Prostate gland (tissue), 2 donors: ENCODE results near the gene PIP5K1C.

Experiments used
- POLR2A ChIP-seq: fragments of 450-650 bp; IDR thresholded peaks from one replicate; pipeline ENCODE4 v1.6.1; 2016; ENCODE audit warnings: antibody characterized with exemption, mild to moderate bottlenecking
- TF ChIP-seq, protein P1 (sequence below), 4 experiments: fragments of 200-600 bp in 2 of 4; fragments of 450-650 bp in 2 of 4; sonication (generic) in 2 of 4; IDR thresholded peaks; 1 replicate in 3 of 4; 2 replicates in 1 of 4; pipeline ENCODE4 v1.5.1; 2016 to 2019; ENCODE audit warnings: antibody characterized with exemption in 4 of 4, mild to moderate bottlenecking in 2 of 4, moderate library complexity in 2 of 4

DNA sequence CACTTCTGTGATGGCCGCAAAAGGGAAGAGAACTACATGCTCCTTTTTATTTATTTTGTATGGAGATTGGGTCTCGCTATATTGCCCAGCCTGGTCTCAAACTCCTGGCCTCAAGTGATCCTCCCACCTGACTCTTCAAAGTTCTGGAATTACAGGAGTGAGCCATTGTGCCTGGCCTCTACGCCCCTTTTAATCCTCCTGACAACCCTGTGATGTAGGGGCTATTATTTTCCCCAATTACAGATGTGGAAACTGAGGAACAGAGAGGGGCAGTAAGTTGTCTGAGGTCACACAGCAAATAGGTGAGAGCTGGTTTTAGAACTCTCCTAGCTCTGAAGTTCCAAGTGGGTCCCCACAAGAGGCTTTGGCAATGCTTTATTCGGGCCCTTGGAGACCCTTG lies 19.6 kb upstream of the PIP5K1C start:
- TF ChIP-seq, protein P1, sequence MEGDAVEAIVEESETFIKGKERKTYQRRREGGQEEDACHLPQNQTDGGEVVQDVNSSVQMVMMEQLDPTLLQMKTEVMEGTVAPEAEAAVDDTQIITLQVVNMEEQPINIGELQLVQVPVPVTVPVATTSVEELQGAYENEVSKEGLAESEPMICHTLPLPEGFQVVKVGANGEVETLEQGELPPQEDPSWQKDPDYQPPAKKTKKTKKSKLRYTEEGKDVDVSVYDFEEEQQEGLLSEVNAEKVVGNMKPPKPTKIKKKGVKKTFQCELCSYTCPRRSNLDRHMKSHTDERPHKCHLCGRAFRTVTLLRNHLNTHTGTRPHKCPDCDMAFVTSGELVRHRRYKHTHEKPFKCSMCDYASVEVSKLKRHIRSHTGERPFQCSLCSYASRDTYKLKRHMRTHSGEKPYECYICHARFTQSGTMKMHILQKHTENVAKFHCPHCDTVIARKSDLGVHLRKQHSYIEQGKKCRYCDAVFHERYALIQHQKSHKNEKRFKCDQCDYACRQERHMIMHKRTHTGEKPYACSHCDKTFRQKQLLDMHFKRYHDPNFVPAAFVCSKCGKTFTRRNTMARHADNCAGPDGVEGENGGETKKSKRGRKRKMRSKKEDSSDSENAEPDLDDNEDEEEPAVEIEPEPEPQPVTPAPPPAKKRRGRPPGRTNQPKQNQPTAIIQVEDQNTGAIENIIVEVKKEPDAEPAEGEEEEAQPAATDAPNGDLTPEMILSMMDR (IDR thresholded peaks at IDR 0.05) = no peak
- TF ChIP-seq POLR2A = no peak
